Activated naive CD8-positive, alpha-beta T cell treated with anti-CD3 and anti-CD28 coated beads for 36 hours (primary cell): Measurements from ENCODE around the gene CNTNAP5. TPM values are rescaled to one million over a fixed set of nuclear protein-coding genes. Genes with fewer than 3 reads are reported as not detected.

Experiments
- DNase-seq: peaks from one replicate; pipeline ENCODE4 v3.0.0; 2021
- H3K27ac Mint-ChIP-seq: one replicate; pipeline ENCODE4 v1.8.0; 2022; ENCODE audit warnings: mild to moderate bottlenecking, moderate library complexity, mixed read lengths
- H3K27me3 Mint-ChIP-seq: one replicate; pipeline ENCODE4 v1.8.0; 2022; ENCODE audit warnings: mild to moderate bottlenecking, mixed read lengths
- H3K36me3 Mint-ChIP-seq: one replicate; pipeline ENCODE4 v1.8.0; 2021; ENCODE audit warnings: mild to moderate bottlenecking, mixed read lengths
- H3K4me1 Mint-ChIP-seq: one replicate; pipeline ENCODE4 v1.8.0; 2021; ENCODE audit warnings: mixed read lengths
- H3K4me3 Mint-ChIP-seq: one replicate; pipeline ENCODE4 v1.8.0; 2022; ENCODE audit warnings: mild to moderate bottlenecking, moderate library complexity, mixed read lengths
- H3K9me3 Mint-ChIP-seq: one replicate; pipeline ENCODE4 v1.8.0; 2022; ENCODE audit warnings: mixed read lengths
- total RNA-seq, 2 experiments: library from RNA; stranded (reverse); gene quantifications; one replicate each; pipeline ENCODE4 v1.2.3, GENCODE V29; 2021

The CNTNAP5 gene
- total RNA-seq, 2 experiments from 2014 or later = not detected

- H3K36me3 Mint-ChIP-seq = no peaks in the 10 kb centered on the region
- DNase-seq = no peak
- H3K27ac Mint-ChIP-seq = no peak overlapping the region
- no peak overlapping the region for H3K4me3 Mint-ChIP-seq
- no peaks in the 10 kb centered on the region for H3K4me1 Mint-ChIP-seq
- peaks cover 6% of the 10 kb centered on the region for H3K9me3 Mint-ChIP-seq
- no peaks in the 10 kb centered on the region for H3K27me3 Mint-ChIP-seq
Measured at GRCh38 chr2:124563426-124563825, 538.3 kb downstream of the CNTNAP5 start.

- Mint-ChIP-seq H3K27me3 (no peaks in the 10 kb centered on the region), H3K27ac (no peak overlapping the region), H3K9me3 (peaks cover 7% of the 10 kb centered on the region), H3K4me1 (no peaks in the 10 kb centered on the region), H3K4me3 (no peak overlapping the region), H3K36me3 (no peaks in the 10 kb centered on the region)
- no peak for DNase-seq
Measured at GRCh38 chr2:124566518-124566970, 541.5 kb downstream of the CNTNAP5 start.

GRCh38 chr2:124570872-124571271 is 545.8 kb downstream of the CNTNAP5 start:
- DNase-seq = no peak
- no peak overlapping the region for H3K4me3 Mint-ChIP-seq
- H3K27ac Mint-ChIP-seq = no peak overlapping the region
- peaks cover 5% of the 10 kb centered on the region for H3K9me3 Mint-ChIP-seq
- H3K4me1 Mint-ChIP-seq = no peaks in the 10 kb centered on the region
- no peaks in the 10 kb centered on the region for H3K27me3 Mint-ChIP-seq
- H3K36me3 Mint-ChIP-seq = no peaks in the 10 kb centered on the region

GRCh38 chr2:124571836-124572235 is 546.7 kb downstream of the CNTNAP5 start:
- peaks cover 5% of the 10 kb centered on the region for H3K9me3 Mint-ChIP-seq
- H3K4me1 Mint-ChIP-seq = no peaks in the 10 kb centered on the region
- no peak overlapping the region for H3K4me3 Mint-ChIP-seq
- no peaks in the 10 kb centered on the region for H3K27me3 Mint-ChIP-seq
- no peaks in the 10 kb centered on the region for H3K36me3 Mint-ChIP-seq
- DNase-seq = no peak
- no peak overlapping the region for H3K27ac Mint-ChIP-seq

GRCh38 chr2:124572934-124573634 is 548.0 kb downstream of the CNTNAP5 start:
- no peak overlapping the region for H3K4me3 Mint-ChIP-seq
- no peaks in the 10 kb centered on the region for H3K27me3 Mint-ChIP-seq
- H3K9me3 Mint-ChIP-seq = peaks cover 3% of the 10 kb centered on the region
- H3K4me1 Mint-ChIP-seq = no peaks in the 10 kb centered on the region
- no peak overlapping the region for H3K27ac Mint-ChIP-seq
- no peaks in the 10 kb centered on the region for H3K36me3 Mint-ChIP-seq
- DNase-seq = no peak

GRCh38 chr2:124575497-124575896 is 550.4 kb downstream of the CNTNAP5 start:
- H3K36me3 Mint-ChIP-seq = no peaks in the 10 kb centered on the region
- peaks cover 2% of the 10 kb centered on the region for H3K9me3 Mint-ChIP-seq
- no peaks in the 10 kb centered on the region for H3K27me3 Mint-ChIP-seq
- H3K4me1 Mint-ChIP-seq = no peaks in the 10 kb centered on the region
- DNase-seq = no peak
- no peak overlapping the region for H3K4me3 Mint-ChIP-seq
- H3K27ac Mint-ChIP-seq = no peak overlapping the region

GRCh38 chr2:124580263-124580662 is 555.2 kb downstream of the CNTNAP5 start:
- Mint-ChIP-seq H3K27me3 (no peaks in the 10 kb centered on the region), H3K9me3 (peaks cover 4% of the 10 kb centered on the region), H3K27ac (no peak overlapping the region), H3K36me3 (no peaks in the 10 kb centered on the region), H3K4me3 (no peak overlapping the region), H3K4me1 (no peaks in the 10 kb centered on the region)
- DNase-seq = no peak

GRCh38 chr2:124582387-124582786 is 557.3 kb downstream of the CNTNAP5 start:
- Mint-ChIP-seq H3K36me3 (no peaks in the 10 kb centered on the region), H3K4me1 (no peaks in the 10 kb centered on the region), H3K27ac (no peak overlapping the region), H3K27me3 (no peaks in the 10 kb centered on the region), H3K4me3 (no peak overlapping the region), H3K9me3 (peaks cover 4% of the 10 kb centered on the region)
- DNase-seq = no peak

GRCh38 chr2:124584615-124585014 is 559.5 kb downstream of the CNTNAP5 start:
- H3K4me1 Mint-ChIP-seq = no peaks in the 10 kb centered on the region
- H3K4me3 Mint-ChIP-seq = no peak overlapping the region
- DNase-seq = no peak
- H3K27me3 Mint-ChIP-seq = no peaks in the 10 kb centered on the region
- no peaks in the 10 kb centered on the region for H3K36me3 Mint-ChIP-seq
- H3K27ac Mint-ChIP-seq = no peak overlapping the region
- peaks cover 2% of the 10 kb centered on the region for H3K9me3 Mint-ChIP-seq

- Mint-ChIP-seq H3K27ac (no peak overlapping the region), H3K27me3 (no peaks in the 10 kb centered on the region), H3K9me3 (peaks cover 6% of the 10 kb centered on the region), H3K36me3 (no peaks in the 10 kb centered on the region), H3K4me3 (no peak overlapping the region), H3K4me1 (no peaks in the 10 kb centered on the region)
- no peak for DNase-seq
Measured at GRCh38 chr2:124585277-124585676, 560.2 kb downstream of the CNTNAP5 start.

- no peak for DNase-seq
- Mint-ChIP-seq H3K4me3 (no peak overlapping the region), H3K4me1 (no peaks in the 10 kb centered on the region), H3K27ac (no peak overlapping the region), H3K36me3 (no peaks in the 10 kb centered on the region), H3K9me3 (peaks cover 3% of the 10 kb centered on the region), H3K27me3 (no peaks in the 10 kb centered on the region)
Measured at GRCh38 chr2:124586210-124586609, 561.1 kb downstream of the CNTNAP5 start.

- Mint-ChIP-seq H3K4me1 (no peaks in the 10 kb centered on the region), H3K27me3 (no peaks in the 10 kb centered on the region)
Measured at GRCh38 chr2:124586835-124587234, 561.7 kb downstream of the CNTNAP5 start.

GRCh38 chr2:124589971-124590370 is 564.9 kb downstream of the CNTNAP5 start:
- H3K27me3 Mint-ChIP-seq = no peaks in the 10 kb centered on the region
- no peaks in the 10 kb centered on the region for H3K4me1 Mint-ChIP-seq
- DNase-seq = no peak
- peaks cover 3% of the 10 kb centered on the region for H3K9me3 Mint-ChIP-seq
- H3K36me3 Mint-ChIP-seq = no peaks in the 10 kb centered on the region
- no peak overlapping the region for H3K4me3 Mint-ChIP-seq
- H3K27ac Mint-ChIP-seq = no peak overlapping the region

More at GRCh38 chr2:124586835-124587234, 561.7 kb downstream of the CNTNAP5 start:
- no peak overlapping the region for H3K4me3 Mint-ChIP-seq
- no peak for DNase-seq
- H3K27ac Mint-ChIP-seq = no peak overlapping the region
- H3K9me3 Mint-ChIP-seq = peaks cover 3% of the 10 kb centered on the region
- H3K36me3 Mint-ChIP-seq = no peaks in the 10 kb centered on the region

GRCh38 chr2:124602759-124603158 is 577.7 kb downstream of the CNTNAP5 start:
- peaks cover 8% of the 10 kb centered on the region for H3K9me3 Mint-ChIP-seq
- H3K4me1 Mint-ChIP-seq = no peaks in the 10 kb centered on the region
- no peak for DNase-seq
- H3K27ac Mint-ChIP-seq = no peak overlapping the region
- no peak overlapping the region for H3K4me3 Mint-ChIP-seq
- H3K36me3 Mint-ChIP-seq = no peaks in the 10 kb centered on the region
- H3K27me3 Mint-ChIP-seq = no peaks in the 10 kb centered on the region

- no peaks in the 10 kb centered on the region for H3K27me3 Mint-ChIP-seq
- no peak overlapping the region for H3K27ac Mint-ChIP-seq
- no peaks in the 10 kb centered on the region for H3K36me3 Mint-ChIP-seq
Measured at GRCh38 chr2:124604940-124605339, 579.9 kb downstream of the CNTNAP5 start.

GRCh38 chr2:124607679-124608078 is 582.6 kb downstream of the CNTNAP5 start:
- Mint-ChIP-seq H3K4me1 (no peaks in the 10 kb centered on the region), H3K27me3 (no peaks in the 10 kb centered on the region), H3K9me3 (peaks cover 5% of the 10 kb centered on the region), H3K4me3 (no peak overlapping the region), H3K36me3 (no peaks in the 10 kb centered on the region), H3K27ac (no peak overlapping the region)
- no peak for DNase-seq

More at GRCh38 chr2:124604940-124605339, 579.9 kb downstream of the CNTNAP5 start:
- Mint-ChIP-seq H3K9me3 (peaks cover 8% of the 10 kb centered on the region), H3K4me1 (no peaks in the 10 kb centered on the region), H3K4me3 (no peak overlapping the region)
- no peak for DNase-seq
